GM18519 (cell line): ENCODE data around the gene DBNL.

Experiments used
- ATAC-seq: cut with Tn5 transposase; IDR thresholded peaks from one replicate; pipeline ENCODE4 v1.9.1; 2021; ENCODE audit warnings: mild to moderate bottlenecking, moderate library complexity; ENCODE audit not compliant: unreplicated experiment, low FRiP score

Gene DBNL

GRCh38 chr7:44095781-44096180 lies 51.3 kb downstream of the DBNL start:
- no peak for ATAC-seq

GRCh38 chr7:44096326-44096881 lies 51.9 kb downstream of the DBNL start:
- no peak for ATAC-seq

- ATAC-seq: no peak
Observed at GRCh38 chr7:44097064-44097932, 52.8 kb downstream of the DBNL start.

GRCh38 chr7:44098092-44099068 lies 53.9 kb downstream of the DBNL start:
- no peak for ATAC-seq

- no peak for ATAC-seq
Observed at GRCh38 chr7:44099669-44100068, 55.2 kb downstream of the DBNL start.

- no peak for ATAC-seq
Observed at GRCh38 chr7:44100458-44101302, 56.2 kb downstream of the DBNL start.

GRCh38 chr7:44101303-44101965 lies 56.9 kb downstream of the DBNL start:
- ATAC-seq: no peak

- no peak for ATAC-seq
Observed at GRCh38 chr7:44101966-44102845, 57.7 kb downstream of the DBNL start.

- ATAC-seq: no peak
Observed at GRCh38 chr7:44102846-44103565, 58.5 kb downstream of the DBNL start.

- no peak for ATAC-seq
Observed at GRCh38 chr7:44103566-44103922, 59.0 kb downstream of the DBNL start.

- ATAC-seq: no peak
Observed at GRCh38 chr7:44103923-44104859, 59.7 kb downstream of the DBNL start, which contains the start of gene AEBP1. TSS of gene AEBP1 (plus strand) at chr7:44104345. CDS start at chr7:44104666, 321 bp downstream.

GRCh38 chr7:44104860-44105771 lies 60.6 kb downstream of the DBNL start:
- ATAC-seq: no peak

GRCh38 chr7:44105832-44106231 lies 61.3 kb downstream of the DBNL start:
- ATAC-seq: no peak

GRCh38 chr7:44106311-44107065 lies 62.0 kb downstream of the DBNL start:
- no peak for ATAC-seq
